ENCODE measurements around the gene MAB21L4.
"Not testable (repeated sequence)": the region's sequence is repeated elsewhere in the genome, so short reads cannot be mapped to it uniquely, and the experiment has no call there.

The MAB21L4 gene

DNA sequence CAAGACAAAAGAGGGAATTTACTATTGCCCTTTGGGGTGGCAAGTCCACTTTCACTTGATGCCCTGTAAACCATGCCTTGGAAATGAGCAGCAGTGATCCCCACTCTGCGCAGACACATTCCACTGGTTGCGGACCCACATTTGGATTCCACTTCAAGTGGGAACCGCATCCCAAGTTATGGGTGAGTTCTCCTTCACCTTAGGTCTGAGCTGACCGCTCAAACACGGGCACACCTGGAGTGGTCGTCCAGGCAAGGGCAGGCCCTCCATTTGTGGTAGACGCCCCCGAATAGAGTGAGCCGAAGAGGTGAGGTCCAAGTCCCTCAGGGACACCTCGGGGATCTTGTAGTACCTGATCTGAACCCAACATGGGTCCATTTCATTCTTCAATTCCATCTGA, 37.1 kb downstream of the MAB21L4 start:
- DNase-seq (ENCODE audit: low read depth, low spot score) = no peak

DNA sequence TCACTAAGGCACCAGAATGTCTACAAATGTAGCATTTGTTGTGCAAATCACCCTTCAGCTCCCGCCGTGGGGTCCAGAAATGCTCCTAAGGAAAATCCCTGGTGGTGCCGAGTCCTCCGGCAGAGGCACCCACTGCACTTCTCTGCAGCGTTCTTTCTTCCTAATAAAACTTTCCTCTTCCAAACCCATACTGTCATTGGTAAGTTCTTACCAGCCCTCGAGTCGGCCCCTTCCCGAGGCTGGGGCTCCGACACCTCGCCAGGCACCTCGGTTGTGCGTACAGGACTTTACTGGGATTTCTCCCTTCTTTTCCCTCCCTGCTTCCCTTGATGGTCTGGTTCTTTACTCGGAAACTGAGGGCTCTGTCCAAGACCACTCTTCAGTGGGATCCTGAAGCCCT, 37.6 kb downstream of the MAB21L4 start:
- DNase-seq (ENCODE audit: low read depth, low spot score) = no peak

DNA sequence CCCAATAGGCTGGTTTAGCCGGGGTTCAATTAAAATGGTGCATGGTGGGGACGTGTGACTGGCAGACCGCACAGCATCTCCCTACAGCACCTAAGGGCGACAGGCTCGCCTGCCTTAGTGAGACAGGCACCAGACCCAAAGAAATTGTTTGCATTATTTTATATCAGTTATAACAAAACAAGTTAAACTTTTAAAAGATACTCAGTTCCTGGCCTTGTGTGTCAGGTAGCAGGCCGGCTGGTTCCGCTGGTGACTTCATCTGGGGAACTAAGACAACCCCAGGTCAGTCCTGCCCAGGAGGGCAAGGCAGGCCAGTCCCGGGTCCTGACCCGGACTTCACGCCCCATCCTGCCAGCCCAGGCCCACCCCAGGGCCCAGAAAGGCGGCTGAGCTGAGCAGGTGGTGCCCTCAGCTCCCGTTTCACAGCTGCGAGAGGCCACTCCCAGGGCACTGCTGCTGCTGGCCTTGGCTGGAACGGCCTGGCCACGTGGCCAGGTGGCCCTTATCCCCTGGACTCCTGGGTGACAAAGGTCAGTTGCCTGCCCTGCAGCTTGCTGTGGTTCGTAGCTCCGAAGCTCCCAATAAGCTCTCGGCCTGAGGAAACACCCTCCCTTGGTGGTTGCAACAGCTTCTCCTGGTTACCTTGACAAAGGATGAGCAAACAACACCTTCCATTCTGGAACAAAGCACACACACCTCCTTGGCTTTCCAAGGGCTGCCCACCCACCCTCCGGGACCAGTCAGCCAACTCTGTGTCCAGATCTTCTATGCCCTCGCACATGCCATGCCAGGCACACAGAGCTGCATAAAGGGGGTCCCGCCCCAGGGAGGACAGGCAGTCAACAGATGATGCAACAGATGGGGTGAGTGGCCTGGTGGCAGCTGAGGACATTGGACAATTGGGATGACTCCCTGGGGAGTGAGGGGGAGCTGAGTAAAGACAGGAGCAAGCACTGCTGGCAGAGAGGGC, 38.6 kb downstream of the MAB21L4 start:
- no peak for DNase-seq (ENCODE audit: low read depth, low spot score)

GRCh38 chr2:240856151-240856980, 39.6 kb downstream of the MAB21L4 start:
- no peak for DNase-seq (ENCODE audit: low read depth, low spot score)

- DNase-seq (ENCODE audit: low read depth, low spot score) = no peak
These were observed 40.3 kb downstream of the MAB21L4 start for GRCh38 chr2:240855670-240856069.

DNA sequence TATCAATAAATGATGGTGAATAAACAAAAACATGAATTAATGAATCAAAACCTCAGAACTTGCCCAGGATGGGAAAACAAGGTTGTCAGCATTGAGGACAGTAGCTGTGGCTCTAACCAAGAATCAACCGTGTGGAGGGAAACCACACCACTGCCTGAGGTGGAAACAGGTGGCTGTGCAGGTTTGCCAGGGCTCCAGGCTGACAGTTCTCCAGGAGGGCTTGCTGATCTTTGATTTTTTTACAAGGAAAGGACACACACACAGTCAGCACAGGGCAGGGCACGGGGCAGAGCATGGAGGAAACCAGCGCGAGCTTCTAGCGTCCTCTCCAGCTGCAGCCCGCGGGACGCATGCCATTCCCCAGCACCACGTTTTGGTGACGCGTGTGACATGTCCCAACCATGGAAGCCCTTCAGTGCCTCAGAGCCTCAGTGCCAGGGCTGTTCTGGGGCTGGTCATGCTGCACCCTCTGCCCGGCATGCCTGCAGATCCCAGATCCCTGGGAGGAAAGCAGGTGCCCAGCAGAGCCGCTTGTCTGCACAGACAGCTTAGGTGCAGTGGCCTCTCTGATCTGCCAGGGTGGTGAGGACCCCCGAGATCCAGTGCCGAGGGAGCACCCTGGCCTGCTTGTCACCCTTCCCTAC, 43.2 kb downstream of the MAB21L4 start:
- DNase-seq (ENCODE audit: low read depth, low spot score) = no peak

DNA sequence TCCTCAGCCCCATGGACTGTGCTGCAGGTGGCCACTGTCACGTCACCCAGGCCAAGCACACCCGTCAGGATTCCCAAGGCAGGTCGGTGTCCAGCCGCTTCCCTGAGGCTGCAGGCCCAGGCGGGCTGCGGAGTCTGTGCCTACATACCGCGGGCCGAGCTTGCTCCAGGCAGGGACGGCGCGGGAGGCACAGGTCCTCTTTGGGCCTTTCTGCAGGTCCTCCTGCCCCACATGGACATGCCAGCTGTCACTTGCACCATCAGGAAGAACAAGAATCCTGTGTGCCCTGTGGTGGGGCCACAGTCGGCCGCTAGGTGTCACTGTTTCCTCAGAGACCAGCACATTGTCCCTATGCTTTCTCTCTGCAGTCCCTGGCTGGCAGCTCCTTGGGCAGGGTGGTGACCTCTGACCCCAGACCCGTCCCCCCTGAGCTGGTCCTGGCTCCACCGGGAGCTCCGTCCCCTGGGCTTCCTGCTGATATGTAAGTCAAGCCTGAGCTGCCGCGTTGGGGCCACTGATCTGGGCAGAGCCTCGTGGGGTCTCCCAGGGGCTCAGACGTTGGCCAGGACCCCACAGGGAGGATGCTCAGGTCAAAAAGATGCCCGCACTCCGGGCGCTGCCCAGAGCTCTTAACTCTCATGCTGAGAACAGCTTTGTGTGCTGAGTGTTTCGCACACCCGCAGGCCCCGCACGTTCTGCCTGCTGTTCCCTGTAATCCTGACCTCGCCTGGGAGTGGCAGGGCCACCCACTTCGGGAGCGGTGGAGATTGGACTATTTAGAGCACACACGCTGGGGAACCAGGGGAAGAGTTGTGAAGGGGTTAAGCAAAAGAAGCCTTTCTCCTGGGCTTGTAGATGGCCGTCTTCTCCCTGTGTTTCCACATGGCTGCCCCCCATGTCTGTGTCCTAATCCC, 44.6 kb downstream of the MAB21L4 start:
- DNase-seq (ENCODE audit: low read depth, low spot score) = peak; percentile 62

- DNase-seq (ENCODE audit: low read depth, low spot score) = no peak
These were observed 45.2 kb downstream of the MAB21L4 start for GRCh38 chr2:240850756-240851077.

- DNase-seq (ENCODE audit: low read depth, low spot score) = no peak
These were observed 45.9 kb downstream of the MAB21L4 start for GRCh38 chr2:240850026-240850425.

DNA sequence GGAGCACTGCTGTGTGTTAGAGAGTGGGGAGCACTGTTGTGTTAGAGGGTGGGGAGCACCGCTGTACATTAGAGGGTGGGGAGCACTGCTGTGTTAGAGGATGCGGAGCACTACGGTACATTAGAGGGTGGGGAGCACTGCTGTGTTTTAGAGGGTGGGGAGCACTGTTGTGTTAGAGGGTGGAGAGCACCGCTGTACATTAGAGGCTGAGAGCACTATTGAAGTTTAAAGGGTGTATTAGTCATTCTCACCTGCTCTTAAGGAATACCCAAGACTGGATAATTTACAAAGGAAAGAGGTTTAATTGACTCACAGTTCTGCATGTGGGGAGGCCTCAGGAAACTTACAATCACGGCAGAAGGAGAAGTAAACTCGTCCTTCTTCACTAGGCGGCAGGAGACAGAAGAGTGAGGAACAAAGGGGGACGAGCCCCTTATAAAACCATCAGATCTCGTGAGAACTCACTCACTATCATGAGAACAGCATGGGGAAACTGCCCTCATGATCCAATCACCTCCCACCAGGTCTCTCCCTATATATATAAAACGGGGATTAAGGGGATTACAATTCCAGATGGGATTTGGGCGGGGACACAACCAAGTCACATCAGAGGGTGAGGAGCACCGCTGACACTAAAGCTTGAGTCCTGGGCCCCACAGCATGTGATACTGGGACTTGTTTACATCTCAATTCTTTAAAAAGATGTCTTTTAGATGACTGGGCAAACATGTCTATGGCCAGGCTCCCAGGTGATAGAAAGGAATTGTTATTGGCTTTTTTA, 46.9 kb downstream of the MAB21L4 start:
- DNase-seq (ENCODE audit: low read depth, low spot score) = no peak

DNA sequence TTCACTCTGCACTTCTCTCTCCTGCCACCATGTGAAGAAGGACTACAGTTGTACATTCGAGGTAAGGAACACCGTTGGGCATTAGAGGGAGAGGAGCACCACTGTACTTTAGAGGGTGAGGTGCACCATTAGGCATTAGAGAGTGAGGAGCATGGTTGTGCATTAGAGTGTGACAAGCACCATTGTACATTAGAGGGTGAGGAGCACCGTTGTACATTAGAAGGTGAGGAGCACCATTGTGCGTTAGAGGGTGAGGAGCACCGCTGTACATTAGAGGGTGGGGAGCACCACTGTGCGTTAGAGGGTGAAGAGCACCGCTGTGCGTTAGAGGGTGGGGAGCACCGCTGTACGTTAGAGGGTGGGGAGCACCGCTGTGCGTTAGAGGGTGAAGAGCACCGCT, 48.1 kb downstream of the MAB21L4 start:
- no peak for DNase-seq (ENCODE audit: low read depth, low spot score)

DNA sequence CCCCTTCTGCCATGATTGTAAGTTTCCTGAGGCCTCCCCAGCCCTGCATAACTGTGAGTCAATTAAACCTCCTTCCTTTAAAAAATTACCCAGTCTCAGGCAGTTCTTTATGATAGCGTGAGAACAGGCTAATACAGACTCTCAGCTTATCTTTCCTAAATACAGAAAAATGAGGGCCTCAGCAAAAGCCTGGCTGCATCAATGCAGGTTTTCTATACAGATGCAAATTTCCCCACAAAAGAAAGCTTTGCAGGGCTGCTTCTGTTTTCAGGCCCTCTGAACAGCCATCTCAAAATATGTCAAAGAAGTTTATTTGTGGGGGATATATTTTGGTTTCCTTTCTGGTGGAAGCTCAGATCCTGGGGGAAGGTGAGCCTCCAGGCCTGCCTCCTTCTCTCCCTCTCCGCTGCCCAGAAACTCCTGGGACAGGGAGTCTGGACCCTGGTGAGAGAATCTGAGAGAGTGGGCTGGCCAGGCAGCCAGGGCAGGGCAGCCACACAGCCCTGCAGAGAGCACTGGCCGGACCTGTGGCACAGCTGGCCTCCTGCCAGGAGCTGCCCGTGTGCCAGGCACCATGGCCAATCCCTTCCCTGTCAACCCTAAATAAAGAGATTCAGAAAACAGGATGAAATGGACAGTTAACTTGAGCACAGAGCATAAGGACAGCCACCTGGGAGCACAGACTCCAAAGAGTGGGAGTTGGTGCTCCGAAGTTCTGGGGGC, 48.9 kb downstream of the MAB21L4 start:
- no peak for DNase-seq (ENCODE audit: low read depth, low spot score)

- DNase-seq (ENCODE audit: low read depth, low spot score) = not testable (repeated sequence)
These were observed 49.6 kb downstream of the MAB21L4 start for GRCh38 chr2:240846309-240846708.

DNA sequence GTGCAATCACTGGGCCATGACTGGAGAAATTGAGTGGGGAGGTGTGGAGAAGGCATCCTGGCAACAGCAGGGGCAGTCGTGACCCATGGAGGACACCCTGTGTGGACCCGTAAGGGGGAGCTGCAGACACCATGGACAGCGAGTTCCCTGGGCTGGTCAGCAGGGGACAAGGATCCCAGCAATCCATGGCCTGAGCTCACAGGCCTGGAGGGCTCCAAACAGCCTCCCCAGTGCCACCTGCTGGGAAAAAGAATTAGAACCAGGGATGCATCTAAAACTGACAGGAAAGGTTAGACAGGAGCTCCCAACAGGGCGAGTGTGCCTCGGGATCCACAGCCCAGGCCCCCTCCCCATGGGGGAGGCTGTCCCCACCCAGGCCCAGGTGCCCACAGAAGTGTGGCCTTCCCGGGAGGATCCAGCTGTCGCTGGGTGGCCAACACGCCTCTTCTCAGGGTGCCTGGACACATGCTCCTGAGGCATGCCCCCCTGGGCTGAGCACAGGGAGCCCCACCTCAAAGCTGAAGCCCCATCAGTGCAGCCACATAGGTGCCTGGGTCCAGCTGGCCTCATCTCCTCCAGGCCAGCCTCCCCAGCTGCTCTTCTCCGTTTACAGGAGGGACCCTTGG, 55.4 kb downstream of the MAB21L4 start:
- DNase-seq (ENCODE audit: low read depth, low spot score) = peak; percentile 20

DNA sequence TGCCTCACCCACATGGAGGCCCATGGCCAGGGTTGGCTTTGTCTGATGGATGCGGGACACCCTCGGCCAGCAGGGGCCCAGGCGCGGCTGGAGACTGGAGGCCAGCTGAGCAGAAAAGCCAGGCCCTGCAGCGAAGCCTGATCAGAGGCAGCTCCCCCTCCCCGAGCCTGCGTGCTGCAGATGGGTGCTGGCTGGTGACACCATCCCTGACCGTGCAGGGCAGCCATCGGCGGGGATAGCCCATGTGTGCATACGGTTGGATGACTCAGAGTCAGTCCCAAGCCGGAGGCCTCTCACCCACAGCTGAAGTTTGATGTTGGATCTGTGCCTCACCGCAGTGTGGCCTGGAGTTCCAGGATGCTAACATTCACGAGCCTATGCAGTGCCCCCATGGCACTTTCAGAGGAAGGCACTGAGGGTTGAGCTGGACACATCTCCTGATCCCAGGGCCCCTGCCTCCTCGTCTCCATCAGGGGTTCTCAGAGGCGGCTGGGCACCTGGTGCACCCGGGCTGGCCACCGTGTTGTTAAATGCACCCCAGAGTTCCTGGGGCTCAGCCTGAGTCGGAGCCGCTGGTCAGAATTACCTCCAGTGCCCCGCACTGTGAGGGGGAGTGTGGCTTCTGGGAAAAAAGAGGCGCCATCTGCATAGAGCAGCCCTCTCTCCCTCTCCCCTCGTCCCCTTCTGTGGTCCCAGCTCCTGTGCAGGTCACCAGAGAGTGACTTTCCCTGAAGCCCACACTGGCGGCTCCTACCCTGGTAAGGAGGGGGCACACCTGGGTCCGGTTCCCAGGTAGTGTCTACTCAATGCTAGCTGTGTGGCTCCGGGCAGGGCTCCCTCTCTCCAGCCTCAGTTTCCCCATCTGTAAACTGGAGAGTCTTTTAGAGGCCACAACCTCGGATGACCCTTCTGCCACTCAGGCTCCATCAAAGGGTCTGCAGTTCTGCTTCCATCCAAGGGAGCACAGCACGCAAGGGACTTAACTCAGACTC, 56.5 kb downstream of the MAB21L4 start:
- DNase-seq (ENCODE audit: low read depth, low spot score) = no peak

GRCh38 chr2:240837621-240838020, 58.3 kb downstream of the MAB21L4 start:
- no peak for DNase-seq (ENCODE audit: low read depth, low spot score)

- DNase-seq (ENCODE audit: low read depth, low spot score) = no peak
These were observed 59.0 kb downstream of the MAB21L4 start for GRCh38 chr2:240836781-240837467.
